H7 (cell line): ENCODE results near the gene PRIM1. TPM values are rescaled to one million over a fixed set of nuclear protein-coding genes. Genes with fewer than 3 reads are reported as not detected.
"Not testable (repeated sequence)": the region's sequence is repeated elsewhere in the genome, so short reads cannot be mapped to it uniquely, and the experiment has no call there.

Experiments
- DNase-seq: peaks from one replicate; pipeline ENCODE4 v3.0.0; 2012
- H3K27me3 ChIP-seq: 2 replicates; pipeline ENCODE4 v1.6.0; 2011; ENCODE audit warnings: mild to moderate bottlenecking, low read length; ENCODE audit not compliant: control insufficient read depth, insufficient read depth
- H3K36me3 ChIP-seq: replicated peaks from 2 replicates; pipeline ENCODE4 v1.5.1; 2011; ENCODE audit warnings: low read length; ENCODE audit not compliant: control insufficient read depth, insufficient read depth
- H3K4me3 ChIP-seq: 2 replicates; pipeline ENCODE4 v1.5.1; 2011; ENCODE audit warnings: low read depth, mild to moderate bottlenecking, control low read depth, low read length, moderate library complexity; ENCODE audit not compliant: insufficient read depth
- total RNA-seq: library from RNA; depleted of rRNA; stranded (reverse); fragments of >200 nt; shearing (Covaris generic); gene quantifications from 2 replicates; pipeline ENCODE4 v1.2.3, GENCODE V29; 2014

The PRIM1 gene
- total RNA-seq, 1 experiment from 2014 or later = 44.0 TPM

- H3K36me3 ChIP-seq = no peaks in the 10 kb centered on the region
- H3K27me3 ChIP-seq = no peaks in the 10 kb centered on the region
- H3K4me3 ChIP-seq = no peak overlapping the region
- no peak for DNase-seq
These were observed 21.0 kb upstream of the PRIM1 start for GRCh38 chr12:56773113-56773512.

DNA sequence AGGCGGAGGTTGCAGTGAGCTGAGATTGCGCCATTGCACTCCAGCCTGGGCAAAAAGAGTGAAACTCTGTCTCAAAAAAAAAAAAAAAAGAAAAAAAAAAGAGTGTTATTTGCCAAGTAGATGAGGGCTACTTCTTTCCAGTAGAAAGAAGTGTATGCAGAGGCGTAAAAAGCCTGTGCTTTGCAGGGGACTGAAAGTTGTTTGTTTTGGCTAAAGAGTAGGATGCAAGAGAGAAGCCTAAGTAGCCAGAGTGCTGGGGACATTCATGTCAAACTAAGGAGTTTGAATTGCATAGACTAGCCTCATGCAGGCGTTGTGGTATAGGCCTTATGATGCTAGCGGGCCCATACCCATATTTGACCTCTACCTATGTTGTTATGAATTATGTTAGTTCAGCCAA, 20.5 kb upstream of the PRIM1 start:
- DNase-seq = no peak
- no peaks in the 10 kb centered on the region for H3K27me3 ChIP-seq

DNA sequence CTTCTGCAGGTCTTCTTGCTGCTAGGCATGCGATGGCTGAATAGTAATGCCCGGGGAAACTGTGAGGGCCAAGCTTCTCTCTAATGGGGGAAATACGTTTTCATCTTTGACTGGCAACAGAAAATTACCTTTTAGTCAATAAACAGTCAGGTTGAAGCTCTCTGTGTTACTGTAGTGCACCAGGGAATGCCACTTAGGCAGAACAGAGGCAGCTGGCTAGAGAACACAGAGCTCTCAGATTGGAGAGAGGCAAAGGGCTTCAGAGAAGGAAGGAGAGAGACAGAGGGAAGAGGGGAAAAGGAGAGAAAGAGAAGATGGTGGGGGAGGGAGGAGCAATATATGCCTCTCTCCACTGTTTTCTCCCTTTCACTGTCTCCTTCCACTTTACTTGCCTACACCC, 17.7 kb upstream of the PRIM1 start:
- H3K4me3 ChIP-seq = no peak overlapping the region
- no peak for DNase-seq
- H3K27me3 ChIP-seq = no peaks in the 10 kb centered on the region
- no peaks in the 10 kb centered on the region for H3K36me3 ChIP-seq

More for the DNA sequence above, 20.5 kb upstream of the PRIM1 start:
- Histone ChIP-seq H3K36me3 (no peaks in the 10 kb centered on the region), H3K4me3 (no peak overlapping the region)

- Histone ChIP-seq H3K27me3 (no peaks in the 10 kb centered on the region), H3K4me3 (no peak overlapping the region), H3K36me3 (no peaks in the 10 kb centered on the region)
- DNase-seq = no peak
These were observed 16.3 kb upstream of the PRIM1 start for GRCh38 chr12:56768424-56768823.

GRCh38 chr12:56766535-56766934, 14.4 kb upstream of the PRIM1 start:
- DNase-seq = no peak
- no peaks in the 10 kb centered on the region for H3K27me3 ChIP-seq

DNA sequence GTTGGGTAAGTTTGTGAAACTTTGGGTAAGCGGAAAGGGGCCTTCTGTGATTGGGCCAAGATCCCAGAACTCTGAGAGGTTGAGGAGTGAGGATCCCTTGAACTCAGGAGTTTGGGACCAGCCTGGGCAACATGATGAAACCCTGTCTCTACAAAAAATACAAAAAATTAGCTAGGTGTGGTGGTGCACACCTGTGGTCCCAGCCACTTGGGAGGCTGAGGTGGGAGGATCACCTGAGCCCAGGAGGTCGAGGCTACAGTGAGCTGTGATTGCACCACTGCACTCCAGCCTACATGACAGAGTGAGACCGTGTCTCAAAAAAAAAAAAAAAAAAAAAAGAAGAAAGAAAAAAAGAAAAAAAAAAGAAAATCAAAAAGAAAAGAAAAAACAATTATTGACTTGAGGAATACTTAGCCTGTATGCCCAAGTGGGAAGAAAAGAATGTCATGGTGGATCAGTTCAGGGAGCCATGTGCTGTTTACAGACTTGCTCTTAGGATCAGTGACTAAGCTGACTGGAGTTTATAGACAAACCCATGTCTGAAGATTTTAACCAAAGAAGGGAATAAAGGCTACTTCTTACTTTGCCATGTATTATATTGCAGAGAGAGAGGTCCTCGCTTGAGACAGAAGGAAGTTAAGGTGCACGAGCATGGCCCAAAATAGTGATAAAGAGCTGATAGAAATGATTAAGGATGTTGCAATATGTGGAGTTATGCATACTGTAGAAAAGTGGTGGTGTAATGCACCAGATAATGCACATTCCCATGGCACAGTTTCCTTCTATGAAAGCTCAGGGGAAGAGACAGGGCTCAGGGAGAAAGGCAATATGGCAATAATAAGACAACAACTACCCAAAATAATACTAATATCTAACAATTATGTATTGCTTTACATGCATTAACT, 11.9 kb upstream of the PRIM1 start:
- Histone ChIP-seq H3K36me3 (no peaks in the 10 kb centered on the region), H3K4me3 (no peak overlapping the region), H3K27me3 (no peaks in the 10 kb centered on the region)
- DNase-seq = no peak

More at GRCh38 chr12:56766535-56766934, 14.4 kb upstream of the PRIM1 start:
- Histone ChIP-seq H3K4me3 (no peak overlapping the region), H3K36me3 (no peaks in the 10 kb centered on the region)

- H3K36me3 ChIP-seq = no peaks in the 10 kb centered on the region
These were observed 9.7 kb upstream of the PRIM1 start for GRCh38 chr12:56761812-56762211.

GRCh38 chr12:56760460-56760859, 8.3 kb upstream of the PRIM1 start:
- Histone ChIP-seq H3K36me3 (no peaks in the 10 kb centered on the region), H3K27me3 (no peaks in the 10 kb centered on the region), H3K4me3 (no peak overlapping the region)
- DNase-seq = no peak

More at GRCh38 chr12:56761812-56762211, 9.7 kb upstream of the PRIM1 start:
- no peak overlapping the region for H3K4me3 ChIP-seq
- DNase-seq = no peak
- no peaks in the 10 kb centered on the region for H3K27me3 ChIP-seq

- H3K4me3 ChIP-seq = no peak overlapping the region
- H3K27me3 ChIP-seq = no peaks in the 10 kb centered on the region
- DNase-seq = no peak
- H3K36me3 ChIP-seq = no peaks in the 10 kb centered on the region
These were observed 7.3 kb upstream of the PRIM1 start for GRCh38 chr12:56759263-56759908.

- no peaks in the 10 kb centered on the region for H3K36me3 ChIP-seq
- no peak for DNase-seq
- no peaks in the 10 kb centered on the region for H3K27me3 ChIP-seq
- H3K4me3 ChIP-seq = no peak overlapping the region
These were observed 6.7 kb upstream of the PRIM1 start for GRCh38 chr12:56758728-56759262.

DNA sequence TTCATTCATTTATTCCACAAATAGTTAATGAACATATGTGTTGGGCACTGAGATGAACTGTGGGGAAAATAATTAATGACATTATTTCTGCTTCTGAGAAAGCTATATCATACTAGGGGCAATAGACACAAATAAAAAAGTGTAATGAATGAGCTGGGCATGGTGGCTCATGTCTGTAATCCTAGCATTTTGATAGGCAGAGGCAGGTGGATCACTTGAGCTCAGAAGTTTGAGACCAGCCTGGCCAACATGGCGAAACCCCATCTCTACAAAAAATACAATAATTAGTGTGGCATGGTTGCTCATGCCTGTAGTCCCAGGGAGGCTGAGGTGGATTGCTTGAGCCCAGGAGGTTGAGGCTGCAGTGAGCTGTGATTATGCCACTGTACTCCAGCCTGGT, 5.8 kb upstream of the PRIM1 start:
- DNase-seq, H3K27me3 ChIP-seq, H3K4me3 ChIP-seq, H3K36me3 ChIP-seq: not testable (repeated sequence)

GRCh38 chr12:56753566-56753965, 1.4 kb upstream of the PRIM1 start:
- no peak for DNase-seq
- H3K36me3 ChIP-seq = peaks cover 2% of the 10 kb centered on the region; the same call in 1 of the 2 replicates
- no peak overlapping the region for H3K4me3 ChIP-seq
- H3K27me3 ChIP-seq = no peaks in the 10 kb centered on the region

GRCh38 chr12:56750596-56750995, 1.5 kb downstream of the PRIM1 start:
- H3K4me3 ChIP-seq, DNase-seq, H3K36me3 ChIP-seq, H3K27me3 ChIP-seq: not testable (repeated sequence)

DNA sequence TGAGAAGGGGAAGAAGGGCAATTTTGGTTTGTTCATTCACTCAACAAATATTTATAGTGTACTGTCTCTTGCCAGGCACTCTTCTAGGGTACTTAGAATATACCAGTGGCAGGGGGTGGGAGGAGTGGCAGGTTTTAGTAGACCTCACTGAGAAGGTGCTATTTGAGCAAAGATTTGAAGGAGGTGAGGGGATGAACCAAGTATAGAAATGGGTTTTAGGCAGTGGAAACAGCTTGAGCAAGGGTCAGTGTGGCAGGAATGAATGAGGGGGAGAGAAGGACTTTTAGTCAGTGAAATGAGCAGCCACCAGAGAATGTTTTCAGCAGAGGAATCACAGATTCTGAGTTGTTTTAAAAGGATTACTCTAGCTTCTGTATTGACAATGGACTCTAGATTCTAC, 2.3 kb downstream of the PRIM1 start:
- Histone ChIP-seq H3K36me3 (peaks cover 9% of the 10 kb centered on the region), H3K4me3 (no peak overlapping the region), H3K27me3 (no peaks in the 10 kb centered on the region)
- no peak for DNase-seq

DNA sequence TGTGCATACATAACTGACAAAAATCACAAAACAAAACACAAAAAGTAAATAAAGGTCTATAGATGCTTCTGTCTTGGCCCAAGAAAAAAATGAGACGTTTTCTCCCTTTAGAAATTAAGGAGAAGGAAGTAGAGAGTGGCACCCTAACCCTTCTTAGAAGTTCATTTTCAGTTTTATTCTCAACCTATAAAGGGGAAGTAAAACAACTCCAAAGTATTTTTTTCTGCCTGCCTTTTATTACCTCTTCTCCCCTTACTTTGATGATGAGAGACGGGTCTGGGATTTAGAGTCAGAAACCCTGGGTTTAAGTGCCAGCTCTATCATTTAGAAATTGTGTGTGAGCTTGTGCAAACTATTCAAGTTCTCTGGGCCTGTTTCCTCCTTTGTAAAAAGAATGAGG, 2.8 kb downstream of the PRIM1 start:
- peaks cover 9% of the 10 kb centered on the region for H3K36me3 ChIP-seq
- no peak for DNase-seq
- no peak overlapping the region for H3K4me3 ChIP-seq
- no peaks in the 10 kb centered on the region for H3K27me3 ChIP-seq
